ENCODE measurements around the gene CTIF.
"Not testable (repeated sequence)": the region's sequence is repeated elsewhere in the genome, so short reads cannot be mapped to it uniquely, and the experiment has no call there.

The CTIF gene

DNA sequence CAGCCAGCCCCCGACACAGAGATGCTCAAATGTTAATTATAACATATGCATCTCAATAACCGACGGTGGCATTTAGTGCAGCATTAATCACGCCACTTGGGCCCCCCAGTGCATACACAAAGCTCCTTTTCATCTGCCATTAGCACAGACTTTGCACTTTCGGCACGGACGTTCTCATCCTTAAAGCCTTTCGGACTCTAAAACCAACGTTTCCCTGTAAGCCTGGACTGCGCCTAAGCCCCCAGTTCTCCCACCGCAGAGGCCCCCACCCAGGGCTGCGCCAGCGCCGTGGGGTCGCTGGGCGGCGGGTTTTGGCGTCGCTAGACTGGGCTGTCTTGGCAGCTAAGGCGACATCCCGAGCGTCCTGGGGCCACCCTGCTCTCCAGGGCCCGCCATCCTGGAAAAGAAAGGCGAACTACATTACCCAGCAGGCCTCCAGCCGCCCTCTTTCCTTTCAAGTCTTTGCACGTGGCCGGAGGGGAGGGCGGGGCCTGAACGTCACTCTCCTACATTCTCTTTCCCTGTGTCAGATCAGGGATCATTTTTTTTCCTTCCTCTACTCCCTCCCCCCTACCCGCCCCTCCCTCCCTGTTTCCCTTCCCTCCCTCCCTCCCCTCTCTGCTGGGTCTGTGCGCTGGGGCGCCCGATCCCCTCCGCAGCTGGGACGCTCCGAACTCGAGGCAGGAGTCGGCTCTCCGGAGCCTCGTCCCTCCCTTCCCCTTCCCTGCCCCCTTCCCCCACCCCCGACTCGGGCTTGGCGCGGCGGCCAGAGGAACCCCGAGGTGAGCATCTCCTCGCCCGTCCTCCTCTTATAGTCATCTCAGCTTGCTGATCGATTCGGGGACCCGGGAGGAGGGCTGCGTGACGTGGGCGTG, at the start of gene CTIF:
CTIF (plus strand) TSS at position 501 of the 875 bp plus-strand sequence. CDS start 80,535 bp downstream, outside the sequence.
- DNase-seq: peak; percentile 86

DNA sequence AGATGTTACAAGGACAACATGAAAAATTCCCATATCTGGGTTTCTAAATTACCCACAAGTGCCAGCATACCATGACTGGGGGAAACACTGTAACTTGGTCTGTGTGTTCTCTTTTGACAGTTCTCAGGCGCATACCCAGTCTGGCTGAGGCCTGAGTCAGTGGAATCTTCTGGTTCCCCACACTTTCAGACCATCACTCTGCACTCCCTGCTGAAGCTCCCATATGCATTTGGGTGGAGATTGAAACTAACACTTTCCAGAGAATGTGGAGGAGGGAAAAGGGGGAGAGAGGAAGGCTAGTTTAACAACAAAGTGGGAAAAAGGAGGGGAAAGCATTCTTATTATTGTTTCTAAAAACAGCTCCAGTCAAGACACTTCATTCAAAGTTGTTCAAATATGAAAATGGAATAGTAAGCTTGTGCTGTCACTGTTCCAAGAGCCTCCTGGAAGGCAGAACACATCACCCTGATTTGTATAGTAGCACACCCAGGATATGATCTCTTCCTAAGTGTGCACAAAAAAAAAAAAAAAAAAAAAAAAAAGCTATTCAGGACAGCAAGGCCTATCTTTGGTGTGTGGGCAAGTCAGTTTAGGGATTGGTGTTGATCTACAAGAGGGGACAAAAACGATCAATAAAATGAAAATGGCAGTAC, 48.1 kb upstream of the CTIF start:
- DNase-seq: no peak

DNA sequence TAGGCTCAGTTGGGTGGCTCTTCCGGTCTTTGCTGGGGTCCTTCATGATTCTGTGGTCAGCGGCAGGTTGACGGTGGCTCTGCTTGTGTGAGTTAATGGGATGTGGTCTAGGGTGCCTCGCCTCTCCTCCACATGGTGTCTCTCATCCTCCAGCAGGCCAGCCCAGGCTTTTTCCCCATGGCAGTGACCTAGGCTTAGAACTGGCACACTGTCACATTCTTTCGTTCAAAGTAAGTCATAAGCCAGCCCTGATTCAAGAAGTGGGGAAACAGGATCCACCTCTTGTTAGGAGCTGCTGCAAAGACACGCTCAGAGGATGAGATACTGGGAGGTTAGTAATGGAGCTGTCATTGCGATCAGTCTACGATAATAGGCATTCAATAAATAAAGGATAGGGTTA, 46.0 kb upstream of the CTIF start:
- DNase-seq: no peak

DNA sequence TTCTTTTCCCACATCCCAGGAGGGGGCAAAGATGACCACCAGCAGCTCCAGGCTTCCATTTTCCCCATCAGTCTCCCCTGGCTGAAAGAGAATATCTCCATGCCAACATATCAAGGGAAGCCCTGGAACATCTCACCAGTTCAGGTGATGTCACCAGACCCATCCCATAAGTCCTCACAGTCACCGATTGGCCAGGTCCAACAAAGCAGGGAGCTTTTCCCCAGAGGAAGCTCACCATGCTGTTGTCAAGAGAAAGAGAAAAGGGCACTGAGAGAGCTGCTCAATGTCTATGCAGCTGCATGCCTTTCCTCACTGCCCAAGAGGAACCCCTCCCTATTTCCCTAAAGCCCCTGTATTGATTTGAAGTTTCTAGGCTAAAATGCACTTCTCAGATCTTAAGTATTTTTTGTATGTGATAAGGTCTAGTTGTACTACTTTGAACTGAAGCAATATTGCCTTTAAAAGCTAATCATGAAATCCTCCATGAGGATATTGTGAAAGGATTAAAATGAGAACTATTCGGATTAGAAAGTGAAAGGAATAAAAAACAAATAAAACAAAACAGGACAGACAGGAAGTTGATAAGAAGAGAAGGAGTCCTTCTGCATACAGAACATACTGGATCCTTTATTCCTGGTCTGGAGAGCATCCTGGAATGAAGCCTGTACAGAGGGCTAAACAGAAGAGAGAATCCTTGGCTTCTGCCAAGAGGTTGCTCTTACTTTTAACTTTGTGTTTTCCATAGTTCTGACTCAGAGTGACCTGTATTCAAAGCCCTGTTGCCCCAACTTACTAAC, 45.2 kb upstream of the CTIF start:
- no peak for DNase-seq

DNA sequence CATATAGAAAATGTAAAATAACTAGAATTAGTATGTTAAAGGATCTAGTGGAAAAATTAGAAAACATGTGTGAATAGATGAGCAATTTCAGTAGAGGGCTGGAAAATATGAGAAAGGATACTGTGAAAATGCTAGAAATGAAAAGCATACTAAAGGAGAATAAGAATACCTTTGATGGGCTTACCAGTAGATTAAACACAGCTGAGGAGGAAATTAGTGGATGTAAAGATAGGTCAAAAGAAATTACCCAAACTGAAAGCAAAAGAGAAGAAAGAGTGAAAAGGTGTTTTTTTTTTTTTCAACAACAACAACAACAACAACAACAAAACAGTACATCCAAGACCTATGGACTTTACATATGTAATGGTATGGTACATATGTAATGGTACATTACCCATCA, 41.0 kb upstream of the CTIF start:
- DNase-seq: no peak

DNA sequence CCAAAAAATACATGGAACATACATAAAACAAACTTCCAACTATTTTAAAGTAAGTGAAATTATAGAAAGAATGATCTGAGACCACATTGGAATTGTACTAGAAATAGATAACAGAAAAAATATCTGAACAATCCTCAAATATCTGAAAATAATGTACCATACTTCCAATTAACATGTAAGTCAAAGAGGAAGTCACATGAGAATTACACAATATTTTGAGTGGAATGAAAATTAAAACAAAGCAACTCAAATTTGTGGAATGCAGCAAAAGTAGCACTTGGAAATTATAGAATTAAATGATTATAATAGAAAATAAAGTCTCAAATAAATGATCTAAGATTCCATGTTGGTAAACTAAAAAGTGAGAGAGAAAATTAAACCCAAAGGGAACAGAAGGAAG, 38.3 kb upstream of the CTIF start:
- no peak for DNase-seq

DNA sequence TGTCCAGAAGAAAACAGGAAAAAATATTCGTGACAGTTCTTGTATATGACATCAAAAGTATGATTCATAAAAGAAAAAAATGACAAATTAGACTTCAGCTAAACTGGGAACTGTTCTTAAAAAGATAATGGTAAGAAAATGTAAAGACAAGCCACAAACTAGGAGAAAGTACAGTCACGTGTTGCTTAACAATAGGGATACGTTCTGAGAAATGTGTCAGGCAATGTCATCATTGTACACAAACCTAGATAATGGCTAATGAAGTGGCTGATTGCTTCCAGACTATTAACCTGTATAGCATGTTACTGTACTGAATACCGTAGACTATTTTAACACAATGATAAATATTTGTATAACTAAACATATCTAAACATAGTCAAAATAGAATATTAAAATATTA, 35.9 kb upstream of the CTIF start:
- DNase-seq: no peak

DNA sequence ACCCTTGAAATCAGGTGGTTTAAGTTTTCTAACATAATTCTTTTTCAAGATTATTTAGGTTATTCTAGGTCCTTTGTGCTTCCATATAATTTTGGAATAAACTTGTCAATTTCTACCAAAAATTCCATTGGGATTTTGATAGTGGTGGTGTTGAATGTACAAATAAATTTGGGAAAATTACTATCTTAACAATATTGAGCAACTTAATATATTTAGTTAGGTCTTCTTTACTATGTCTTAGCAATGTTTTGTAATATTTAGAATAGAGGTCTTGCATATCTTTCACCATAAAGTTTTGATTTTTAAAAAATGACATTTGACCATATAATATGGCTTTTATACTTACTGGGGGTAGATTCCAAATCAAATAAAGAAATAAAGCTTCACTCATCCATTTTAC, 34.0 kb upstream of the CTIF start:
- DNase-seq: no peak

DNA sequence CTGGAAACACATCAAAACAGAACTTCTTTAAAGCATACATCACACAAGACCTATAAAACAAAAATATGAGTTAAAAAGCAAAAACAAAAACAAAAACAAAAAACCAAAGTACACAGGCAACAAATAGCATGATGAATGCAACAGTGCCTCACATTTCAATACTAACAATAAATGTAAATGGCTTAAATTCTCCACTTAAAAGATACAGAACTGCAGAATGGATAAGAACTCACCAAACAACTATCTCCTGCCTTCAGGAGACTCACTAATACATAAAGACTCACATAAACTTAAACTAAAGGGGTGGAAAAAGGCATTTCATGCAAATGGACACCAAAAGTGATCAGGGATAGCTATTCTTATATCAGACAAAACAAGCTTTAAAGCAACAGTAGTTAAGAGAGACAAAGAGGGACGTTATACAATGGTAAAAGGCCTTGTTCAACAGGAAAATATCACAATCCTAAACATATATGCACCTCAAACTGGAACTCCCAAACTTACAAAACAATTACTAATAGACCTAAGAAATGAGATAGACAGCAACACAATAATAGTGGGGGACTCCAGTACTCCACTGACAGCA, 31.8 kb upstream of the CTIF start:
- DNase-seq: not testable (repeated sequence)

DNA sequence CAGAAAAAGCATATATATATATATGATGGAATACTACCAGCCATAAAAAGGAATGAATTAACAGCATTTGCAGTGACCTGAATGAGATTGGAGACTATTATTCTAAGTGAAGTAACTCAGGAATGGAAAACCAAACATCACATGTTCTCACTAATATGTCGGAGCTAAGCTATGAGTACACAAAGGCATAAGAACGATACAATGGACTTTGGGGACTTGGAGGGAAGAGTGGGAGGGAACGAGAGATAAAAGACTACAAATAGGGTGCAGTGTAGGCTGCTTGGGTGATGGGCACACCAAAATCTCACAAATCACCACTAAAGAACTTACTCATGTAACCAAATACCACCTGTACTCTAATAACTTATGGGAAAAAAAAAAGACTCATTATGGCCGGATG, 26.3 kb upstream of the CTIF start:
- not testable (repeated sequence) for DNase-seq

DNA sequence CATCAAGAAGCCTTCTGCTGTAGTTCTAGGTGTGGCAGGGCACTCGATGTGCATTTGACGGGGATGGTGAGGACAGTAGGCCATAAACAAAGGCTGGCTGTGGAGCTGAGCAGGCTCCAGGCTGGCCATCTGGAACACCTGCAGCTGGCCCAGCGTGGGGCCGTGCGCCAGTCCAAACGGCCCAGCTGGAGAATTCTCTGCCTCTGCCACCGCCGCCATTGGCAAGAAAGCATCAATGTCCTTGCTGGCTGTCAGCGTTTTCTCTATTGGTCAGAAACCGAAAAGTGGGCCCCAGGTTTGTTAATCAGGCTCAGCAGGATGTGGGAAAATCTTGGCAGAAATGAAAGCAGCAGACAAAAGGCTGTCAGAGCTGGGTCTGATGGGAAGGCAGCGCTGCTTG, 24.0 kb upstream of the CTIF start:
- DNase-seq: no peak

DNA sequence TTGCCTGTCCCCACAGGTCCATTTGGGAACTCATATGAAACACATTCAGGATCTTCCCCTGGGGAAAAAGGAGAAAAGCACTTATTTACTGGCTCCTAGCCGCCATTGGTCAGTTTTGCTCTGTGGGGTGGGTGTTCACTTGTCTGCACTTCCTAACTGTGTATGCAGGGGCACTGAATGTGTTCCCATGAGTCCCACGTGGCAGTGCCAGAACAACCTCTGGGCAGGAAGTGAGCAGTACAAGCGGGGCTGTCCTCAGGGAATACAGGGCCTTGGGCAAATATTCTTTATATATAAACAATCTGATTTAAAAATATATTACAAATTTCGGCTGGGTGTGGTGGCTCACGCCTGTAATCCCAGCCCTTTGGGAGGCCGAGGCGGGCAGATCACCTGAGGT, 21.8 kb upstream of the CTIF start:
- DNase-seq: no peak

DNA sequence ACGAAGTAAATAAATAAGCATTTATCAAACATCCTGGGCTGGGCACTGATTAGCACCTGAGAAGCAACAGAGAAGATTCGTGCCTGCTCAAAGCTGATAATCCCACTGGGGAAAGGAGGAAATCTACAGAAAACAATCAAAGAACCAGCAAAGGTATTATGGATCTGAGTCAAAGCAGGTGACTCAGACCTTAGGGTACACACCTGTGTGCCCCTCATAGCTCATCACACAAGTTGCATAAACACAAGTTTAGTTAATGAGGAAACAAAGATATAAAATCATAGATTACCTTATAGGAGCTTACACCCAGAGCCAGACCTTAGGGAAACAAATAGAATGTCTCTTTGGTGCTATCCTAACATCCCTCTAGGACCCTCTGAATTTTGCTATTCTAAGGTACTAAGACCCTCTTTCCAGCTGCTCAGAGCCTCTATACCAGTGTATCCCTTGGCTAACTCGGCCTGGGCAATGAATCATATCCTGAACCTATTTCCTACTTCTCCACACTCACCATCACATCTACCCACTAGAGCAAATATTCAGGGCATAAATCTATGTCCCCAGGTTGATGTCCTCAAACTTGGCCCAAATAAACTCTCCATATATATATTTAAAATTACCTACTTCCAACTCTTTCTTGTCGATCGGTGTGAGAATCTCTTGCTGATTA, 19.3 kb upstream of the CTIF start:
- DNase-seq: no peak

DNA sequence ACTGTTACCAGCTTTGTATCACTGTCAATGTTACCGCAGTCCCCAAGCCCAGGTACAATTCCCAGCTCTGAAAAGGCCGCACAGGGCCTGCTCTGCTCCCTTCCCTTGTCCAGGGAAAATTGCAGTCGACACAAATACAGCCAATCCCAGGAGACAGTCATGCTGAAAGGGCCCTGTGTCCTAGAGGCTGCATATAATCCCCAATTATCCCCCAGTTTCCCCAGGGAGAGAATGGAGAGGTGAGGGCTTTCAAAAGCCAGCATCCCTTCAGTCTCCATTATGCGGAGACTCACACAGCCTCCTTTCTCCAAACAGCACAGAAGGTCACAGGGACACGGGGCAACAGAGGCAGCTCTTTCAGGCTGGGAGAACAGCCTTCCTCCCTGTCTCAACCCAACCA, 17.1 kb upstream of the CTIF start:
- no peak for DNase-seq

DNA sequence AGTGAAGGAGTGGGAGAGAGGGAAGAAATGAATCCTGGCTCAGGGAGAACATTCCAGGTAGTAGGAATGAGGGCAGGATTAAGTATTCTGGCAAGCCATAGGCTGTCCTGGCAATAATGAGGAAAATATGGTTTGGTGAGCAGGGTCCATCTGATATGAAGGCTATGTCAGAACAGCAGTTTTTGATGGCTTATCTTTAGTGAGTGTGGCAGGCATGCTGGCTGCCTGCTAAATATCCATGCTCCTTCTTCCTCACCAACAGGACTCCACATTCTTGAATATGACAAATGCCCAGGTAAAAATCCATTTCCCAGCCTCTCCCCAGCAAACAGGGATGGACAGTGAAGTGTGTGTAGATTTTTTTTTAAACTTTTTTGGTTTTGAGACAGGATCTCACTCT, 13.2 kb upstream of the CTIF start:
- no peak for DNase-seq

DNA sequence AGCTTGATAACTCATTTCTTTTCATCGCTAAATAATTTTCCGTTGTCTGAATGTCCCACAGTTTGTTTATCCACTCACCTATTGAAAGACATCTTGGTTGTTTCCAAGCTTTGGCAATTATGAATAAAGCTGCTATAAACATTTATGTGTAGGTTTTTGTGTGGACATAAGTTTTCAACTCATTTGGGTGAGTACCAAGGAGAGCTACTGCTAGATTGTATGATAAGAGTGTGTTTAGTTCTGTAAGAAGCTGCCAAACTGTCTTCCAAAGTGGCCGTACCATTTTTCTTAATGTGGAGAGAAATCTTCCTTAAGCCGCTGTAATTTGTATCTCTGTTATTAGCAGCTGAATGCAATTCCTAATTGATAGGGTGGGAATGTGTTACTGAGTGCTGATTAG, 11.4 kb upstream of the CTIF start:
- no peak for DNase-seq

DNA sequence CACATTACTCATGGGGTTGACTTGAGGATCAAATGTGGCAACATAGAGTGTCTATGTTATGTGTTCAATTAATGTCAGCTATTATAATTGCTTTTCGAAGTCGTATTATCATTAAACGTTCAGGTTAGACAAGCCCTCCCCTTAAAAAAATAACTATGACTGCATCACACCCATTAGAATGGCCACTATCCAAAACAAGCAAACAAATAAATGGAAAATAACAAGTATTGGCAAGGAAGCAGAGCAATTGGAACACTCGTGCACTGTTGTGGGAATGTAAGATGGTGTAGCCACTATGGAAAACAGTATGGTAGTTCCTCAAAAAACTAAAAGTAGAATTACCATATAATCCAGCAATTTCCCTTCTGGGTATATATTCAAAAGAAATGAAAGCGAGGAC, 10.0 kb upstream of the CTIF start:
- no peak for DNase-seq

DNA sequence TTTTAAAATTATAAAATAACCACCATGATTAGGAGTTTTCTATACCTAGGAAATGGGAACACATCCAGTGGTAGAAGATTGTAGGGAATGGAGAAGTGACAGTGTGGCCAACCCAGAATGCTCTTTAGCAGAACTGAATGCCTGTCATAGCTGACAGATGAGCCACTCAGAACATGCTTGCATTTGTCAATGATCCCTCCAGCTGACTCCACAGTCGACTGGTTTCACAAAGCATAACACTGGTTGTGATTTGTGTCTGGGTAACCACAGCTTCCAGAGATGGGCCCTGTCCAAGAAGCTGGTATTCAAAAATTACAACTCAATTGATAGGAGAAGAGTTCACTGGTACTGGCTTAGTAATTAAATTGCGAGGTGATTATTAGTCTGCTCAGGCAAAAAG, 9.0 kb upstream of the CTIF start:
- DNase-seq: no peak

DNA sequence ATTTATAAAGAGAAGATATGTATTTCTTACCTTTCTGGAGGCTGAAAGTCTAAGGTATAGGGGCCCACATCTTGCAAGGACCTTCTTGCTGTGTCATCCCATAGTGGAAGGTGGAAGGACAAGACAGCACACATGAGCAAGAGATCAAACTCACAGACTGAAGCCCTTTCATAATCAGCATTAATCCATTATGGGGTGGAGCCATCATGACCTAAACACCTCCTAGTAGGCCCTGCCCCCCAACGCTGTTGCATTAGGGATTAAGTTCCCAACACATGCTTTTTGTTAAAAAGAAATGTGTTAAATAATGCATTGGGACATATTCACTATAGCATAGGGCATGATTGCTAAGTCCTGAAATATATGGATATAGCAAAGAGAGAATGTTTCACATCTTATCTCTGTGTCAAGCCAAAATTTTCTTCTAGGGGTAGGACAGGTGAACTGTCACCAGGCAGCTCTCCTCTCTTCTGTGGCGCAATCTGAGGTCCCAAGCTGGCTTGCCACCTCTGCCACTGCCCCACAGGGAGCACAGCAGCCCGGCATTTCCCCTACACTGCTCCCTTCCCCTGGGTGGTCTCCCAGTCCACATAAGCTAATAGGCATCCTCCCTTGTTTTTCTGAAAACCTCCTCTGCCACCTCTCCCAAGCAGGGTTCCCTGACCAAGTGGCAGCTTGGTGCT, 8.3 kb upstream of the CTIF start:
- DNase-seq: no peak

DNA sequence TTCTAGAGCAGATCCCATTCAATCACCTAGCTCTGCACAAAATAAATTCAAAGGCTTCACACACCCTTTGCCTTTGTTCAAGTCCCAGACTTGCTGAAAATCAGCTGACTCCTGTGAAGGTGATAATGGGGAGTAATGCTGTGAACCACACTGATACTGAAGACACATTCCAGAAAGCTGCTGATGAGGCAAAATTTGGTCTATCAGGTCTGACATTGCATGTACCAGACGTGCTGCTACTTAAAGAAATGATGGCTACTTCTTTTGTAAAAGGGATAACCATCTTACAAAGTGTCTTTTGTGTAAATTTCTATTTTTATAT, 7.8 kb upstream of the CTIF start:
- DNase-seq: no peak

DNA sequence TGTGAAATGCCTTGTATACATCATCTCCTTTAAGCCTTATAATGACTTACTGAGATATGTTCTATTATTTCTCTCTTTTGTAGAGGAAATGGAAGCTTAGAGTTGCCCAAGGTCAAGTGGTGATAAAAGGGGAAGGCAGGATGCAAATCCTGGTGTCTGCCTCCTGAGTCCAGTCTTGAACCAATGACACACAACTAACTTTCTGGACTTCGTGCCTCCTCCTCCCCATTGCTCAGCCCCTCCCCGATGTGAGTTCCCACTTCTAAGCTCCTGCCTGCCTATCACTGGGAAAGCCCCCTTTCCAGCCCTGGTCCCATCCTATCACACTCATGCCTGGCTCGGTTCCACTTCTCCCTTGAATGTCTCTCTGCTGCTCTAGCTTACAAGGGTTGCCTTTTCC, 6.9 kb upstream of the CTIF start:
- DNase-seq: no peak

DNA sequence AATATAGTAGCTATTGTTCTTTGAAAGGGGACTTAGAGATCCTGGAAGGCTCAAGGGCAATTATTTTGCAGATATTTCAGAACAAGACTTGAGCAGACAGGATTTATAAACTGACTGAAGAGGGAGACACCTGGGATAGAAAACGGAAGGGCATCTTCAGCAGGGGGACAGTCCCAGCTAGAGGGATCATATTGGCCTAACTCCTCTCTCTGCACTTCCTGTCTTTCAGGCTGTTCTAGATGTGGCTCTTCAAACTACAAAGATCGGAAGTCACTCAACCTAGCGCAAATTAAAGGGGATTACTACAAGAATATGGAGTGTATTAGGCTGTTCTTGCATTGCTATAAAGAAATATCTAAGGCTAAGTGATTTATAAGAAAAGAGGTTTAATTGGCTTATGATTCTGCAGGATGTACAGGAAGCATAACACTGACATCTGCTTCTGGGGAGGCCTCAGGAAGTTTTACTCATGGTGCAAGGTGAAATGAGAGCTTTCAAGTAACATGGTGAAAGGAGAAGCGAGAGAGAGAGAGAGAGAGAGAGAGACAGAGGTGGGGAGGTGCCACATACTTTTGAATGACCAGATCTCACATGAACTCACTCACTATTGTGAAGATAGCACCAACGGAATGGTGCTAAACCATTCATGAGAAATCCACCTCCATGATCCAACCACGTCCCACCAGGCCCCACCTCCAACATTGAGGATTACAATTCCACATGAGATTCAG, 5.3 kb upstream of the CTIF start:
- DNase-seq: no peak
